ENCODE data around the gene RNF113A. TPM values are rescaled to one million over a fixed set of nuclear protein-coding genes. Genes with fewer than 3 reads are reported as not detected.

The RNF113A gene
- polyA plus RNA-seq (2013): 26.1 and 27.3 TPM in 2 replicates

- Histone ChIP-seq H3K79me1 (ENCODE audit: low read length) (peaks cover 8% of the 10 kb centered on the region), H2AK5ac (ENCODE audit: low read length) (no peak within 1 kb of the TSS), H3K14ac (ENCODE audit: low read length) (peak within 1 kb of the TSS; percentile 39), H3K23ac (ENCODE audit: low read length) (no peak within 1 kb of the TSS), H2BK120ac (ENCODE audit: insufficient read depth, low read length, poor library complexity) (peak within 1 kb of the TSS; percentile 11), H3K9me3 (ENCODE audit: insufficient read depth, low read depth, low read length) (no peaks in the 10 kb centered on the region), H3K4me1 (ENCODE audit: control insufficient read depth in 1 of 2, insufficient read depth in 2 of 2, low read length in 2 of 2) (peaks cover 0 to 2% of the 10 kb centered on the region in 2 experiments), H3K18ac (ENCODE audit: low read length) (peak within 1 kb of the TSS; percentile 90), H4K8ac (ENCODE audit: low read depth, low read length) (peak within 1 kb of the TSS; percentile 96), H3K27ac (ENCODE audit: low read depth, low read length) (peak within 1 kb of the TSS; percentile 88), H3K36me3 (ENCODE audit: control insufficient read depth in 1 of 2, insufficient read depth in 2 of 2, low read length in 2 of 2) (peaks cover 0 to 4% of the 10 kb centered on the region in 2 experiments), H2BK5ac (ENCODE audit: low read depth, low read length, poor library complexity) (peak within 1 kb of the TSS; percentile 82), H3K9ac (ENCODE audit: low read length) (peak within 1 kb of the TSS; percentile 96), H4K91ac (ENCODE audit: low read depth, low read length) (peak within 1 kb of the TSS; percentile 87), H2AFZ (ENCODE audit: insufficient read depth, low read length, poor library complexity) (peak within 1 kb of the TSS; percentile 97), H3K27me3 (ENCODE audit: insufficient read depth, low read length) (no peaks in the 10 kb centered on the region), H3K4ac (ENCODE audit: low read depth, low read length) (peak within 1 kb of the TSS; percentile 24), H3K4me3 (ENCODE audit: low read depth, low read length) (peak within 1 kb of the TSS; percentile 81), H2BK12ac (ENCODE audit: low read length) (no peak within 1 kb of the TSS), H4K12ac (ENCODE audit: low read depth, low read length) (peak within 1 kb of the TSS; percentile 77), H3K79me2 (ENCODE audit: control insufficient read depth, insufficient read depth, low read length, poor library complexity) (peaks cover 4% of the 10 kb centered on the region), H3K4me2 (ENCODE audit: low read length) (peak within 1 kb of the TSS; percentile 96)
- DNase-seq: peak; percentile 83 to 87
- WGBS (ENCODE audit: extremely low coverage, insufficient coverage, insufficient read length): no CpG with 5 or more reads among the region's 62 CpGs
Observed at GRCh38 chrX:119871599-119872395, at the start of gene RNF113A, which contains the start of gene NDUFA1. TSS of gene RNF113A (minus strand) at chrX:119871733. CDS start at chrX:119871613, 120 bp downstream. TSS of gene NDUFA1 (plus strand) at chrX:119871832. CDS start at chrX:119871912, 80 bp downstream.

GRCh38 chrX:119919835-119920585 lies 48.5 kb upstream of the RNF113A start:
- H2BK12ac ChIP-seq (ENCODE audit: low read length): no peak overlapping the region
- H3K9me3 ChIP-seq (ENCODE audit: insufficient read depth, low read depth, low read length): no peaks in the 10 kb centered on the region
- no peak for DNase-seq
- no peak overlapping the region for H3K4me2 ChIP-seq (ENCODE audit: low read length)
- no peak overlapping the region for H3K4me3 ChIP-seq (ENCODE audit: low read depth, low read length)
- no peak overlapping the region for H3K23ac ChIP-seq (ENCODE audit: low read length)
- no peaks in the 10 kb centered on the region for H3K79me1 ChIP-seq (ENCODE audit: low read length)
- H2BK120ac ChIP-seq (ENCODE audit: insufficient read depth, low read length, poor library complexity): no peak overlapping the region
- no peak overlapping the region for H3K27ac ChIP-seq (ENCODE audit: low read depth, low read length)
- no peak overlapping the region for H4K12ac ChIP-seq (ENCODE audit: low read depth, low read length)
- H2AK5ac ChIP-seq (ENCODE audit: low read length): no peak overlapping the region
- H3K4me1 ChIP-seq (ENCODE audit: control insufficient read depth in 1 of 2, insufficient read depth in 2 of 2, low read length in 2 of 2): no peaks in the 10 kb centered on the region
- no peak overlapping the region for H3K9ac ChIP-seq (ENCODE audit: low read length)
- no peak overlapping the region for H4K8ac ChIP-seq (ENCODE audit: low read depth, low read length)
- no CpG with 5 or more reads among the region's 5 CpGs for WGBS (ENCODE audit: extremely low coverage, insufficient coverage, insufficient read length)
- no peaks in the 10 kb centered on the region for H3K27me3 ChIP-seq (ENCODE audit: insufficient read depth, low read length)
- H3K4ac ChIP-seq (ENCODE audit: low read depth, low read length): no peak overlapping the region
- H3K36me3 ChIP-seq (ENCODE audit: control insufficient read depth in 1 of 2, insufficient read depth in 2 of 2, low read length in 2 of 2): peaks cover 0 to 3% of the 10 kb centered on the region in 2 experiments
- no peak overlapping the region for H3K14ac ChIP-seq (ENCODE audit: low read length)
- no peak overlapping the region for H3K18ac ChIP-seq (ENCODE audit: low read length)
- H4K91ac ChIP-seq (ENCODE audit: low read depth, low read length): no peak overlapping the region
- H2AFZ ChIP-seq (ENCODE audit: insufficient read depth, low read length, poor library complexity): no peak overlapping the region
- H3K79me2 ChIP-seq (ENCODE audit: control insufficient read depth, insufficient read depth, low read length, poor library complexity): no peaks in the 10 kb centered on the region
- no peak overlapping the region for H2BK5ac ChIP-seq (ENCODE audit: low read depth, low read length, poor library complexity)

- H2BK5ac ChIP-seq (ENCODE audit: low read depth, low read length, poor library complexity): no peak overlapping the region
- H4K8ac ChIP-seq (ENCODE audit: low read depth, low read length): no peak overlapping the region
- H3K9me3 ChIP-seq (ENCODE audit: insufficient read depth, low read depth, low read length): no peaks in the 10 kb centered on the region
- H2BK12ac ChIP-seq (ENCODE audit: low read length): no peak overlapping the region
- no peak overlapping the region for H3K14ac ChIP-seq (ENCODE audit: low read length)
- H3K23ac ChIP-seq (ENCODE audit: low read length): no peak overlapping the region
- no peaks in the 10 kb centered on the region for H3K36me3 ChIP-seq (ENCODE audit: control insufficient read depth in 1 of 2, insufficient read depth in 2 of 2, low read length in 2 of 2)
- no peak for DNase-seq
- no peak overlapping the region for H2AK5ac ChIP-seq (ENCODE audit: low read length)
- no peak overlapping the region for H4K91ac ChIP-seq (ENCODE audit: low read depth, low read length)
- no peak overlapping the region for H3K9ac ChIP-seq (ENCODE audit: low read length)
- H3K4ac ChIP-seq (ENCODE audit: low read depth, low read length): no peak overlapping the region
- H3K79me2 ChIP-seq (ENCODE audit: control insufficient read depth, insufficient read depth, low read length, poor library complexity): no peaks in the 10 kb centered on the region
- H3K4me1 ChIP-seq (ENCODE audit: control insufficient read depth in 1 of 2, insufficient read depth in 2 of 2, low read length in 2 of 2): no peaks in the 10 kb centered on the region
- WGBS (ENCODE audit: extremely low coverage, insufficient coverage, insufficient read length): no CpG with 5 or more reads among the region's 2 CpGs
- no peaks in the 10 kb centered on the region for H3K27me3 ChIP-seq (ENCODE audit: insufficient read depth, low read length)
- no peak overlapping the region for H2AFZ ChIP-seq (ENCODE audit: insufficient read depth, low read length, poor library complexity)
- H4K12ac ChIP-seq (ENCODE audit: low read depth, low read length): no peak overlapping the region
- H3K18ac ChIP-seq (ENCODE audit: low read length): no peak overlapping the region
- H3K4me3 ChIP-seq (ENCODE audit: low read depth, low read length): no peak overlapping the region
- no peak overlapping the region for H3K27ac ChIP-seq (ENCODE audit: low read depth, low read length)
- no peak overlapping the region for H3K4me2 ChIP-seq (ENCODE audit: low read length)
- H3K79me1 ChIP-seq (ENCODE audit: low read length): no peaks in the 10 kb centered on the region
- no peak overlapping the region for H2BK120ac ChIP-seq (ENCODE audit: insufficient read depth, low read length, poor library complexity)
Observed at GRCh38 chrX:119917877-119918276, 46.3 kb upstream of the RNF113A start.

- no peak overlapping the region for H4K12ac ChIP-seq (ENCODE audit: low read depth, low read length)
- H3K27me3 ChIP-seq (ENCODE audit: insufficient read depth, low read length): no peaks in the 10 kb centered on the region
- H2AK5ac ChIP-seq (ENCODE audit: low read length): no peak overlapping the region
- H2BK120ac ChIP-seq (ENCODE audit: insufficient read depth, low read length, poor library complexity): no peak overlapping the region
- no CpG with 5 or more reads among the region's 5 CpGs for WGBS (ENCODE audit: extremely low coverage, insufficient coverage, insufficient read length)
- H3K79me2 ChIP-seq (ENCODE audit: control insufficient read depth, insufficient read depth, low read length, poor library complexity): no peaks in the 10 kb centered on the region
- H3K36me3 ChIP-seq (ENCODE audit: control insufficient read depth in 1 of 2, insufficient read depth in 2 of 2, low read length in 2 of 2): no peaks in the 10 kb centered on the region
- H3K4me3 ChIP-seq (ENCODE audit: low read depth, low read length): no peak overlapping the region
- no peak overlapping the region for H2AFZ ChIP-seq (ENCODE audit: insufficient read depth, low read length, poor library complexity)
- H3K14ac ChIP-seq (ENCODE audit: low read length): no peak overlapping the region
- H3K79me1 ChIP-seq (ENCODE audit: low read length): no peaks in the 10 kb centered on the region
- DNase-seq: no peak
- H3K27ac ChIP-seq (ENCODE audit: low read depth, low read length): no peak overlapping the region
- H4K8ac ChIP-seq (ENCODE audit: low read depth, low read length): no peak overlapping the region
- H3K4ac ChIP-seq (ENCODE audit: low read depth, low read length): no peak overlapping the region
- no peak overlapping the region for H3K4me2 ChIP-seq (ENCODE audit: low read length)
- no peak overlapping the region for H3K23ac ChIP-seq (ENCODE audit: low read length)
- no peak overlapping the region for H3K18ac ChIP-seq (ENCODE audit: low read length)
- H4K91ac ChIP-seq (ENCODE audit: low read depth, low read length): no peak overlapping the region
- H2BK5ac ChIP-seq (ENCODE audit: low read depth, low read length, poor library complexity): no peak overlapping the region
- no peaks in the 10 kb centered on the region for H3K9me3 ChIP-seq (ENCODE audit: insufficient read depth, low read depth, low read length)
- H3K4me1 ChIP-seq (ENCODE audit: control insufficient read depth in 1 of 2, insufficient read depth in 2 of 2, low read length in 2 of 2): no peaks in the 10 kb centered on the region
- H3K9ac ChIP-seq (ENCODE audit: low read length): no peak overlapping the region
- H2BK12ac ChIP-seq (ENCODE audit: low read length): no peak overlapping the region
Observed at GRCh38 chrX:119916310-119916709, 44.8 kb upstream of the RNF113A start.

All from trophoblast cell (in vitro differentiated cells and primary cell).